Measurements from ENCODE around the gene TNNT3.

The TNNT3 gene

DNA sequence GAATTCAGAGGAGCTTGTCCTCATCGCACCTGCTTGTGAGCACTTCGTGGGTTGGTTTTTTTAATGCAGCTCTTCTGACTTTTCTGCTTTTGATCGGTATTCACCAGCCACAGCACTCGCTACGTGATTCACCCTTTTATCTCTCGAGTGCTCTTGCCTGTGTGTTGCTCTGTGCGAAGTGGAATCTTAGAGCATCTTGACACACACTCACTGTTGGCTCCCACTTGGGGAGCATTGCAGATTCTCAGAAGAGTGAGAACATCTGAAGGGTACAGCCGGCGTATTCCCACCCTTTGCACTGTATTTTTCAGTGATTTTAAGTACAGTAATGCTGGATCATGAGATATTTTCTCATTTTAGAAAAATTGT, 10.9 kb downstream of the TNNT3 start:
- no peaks in the 10 kb centered on the region for H3K9me3 Mint-ChIP-seq

DNA sequence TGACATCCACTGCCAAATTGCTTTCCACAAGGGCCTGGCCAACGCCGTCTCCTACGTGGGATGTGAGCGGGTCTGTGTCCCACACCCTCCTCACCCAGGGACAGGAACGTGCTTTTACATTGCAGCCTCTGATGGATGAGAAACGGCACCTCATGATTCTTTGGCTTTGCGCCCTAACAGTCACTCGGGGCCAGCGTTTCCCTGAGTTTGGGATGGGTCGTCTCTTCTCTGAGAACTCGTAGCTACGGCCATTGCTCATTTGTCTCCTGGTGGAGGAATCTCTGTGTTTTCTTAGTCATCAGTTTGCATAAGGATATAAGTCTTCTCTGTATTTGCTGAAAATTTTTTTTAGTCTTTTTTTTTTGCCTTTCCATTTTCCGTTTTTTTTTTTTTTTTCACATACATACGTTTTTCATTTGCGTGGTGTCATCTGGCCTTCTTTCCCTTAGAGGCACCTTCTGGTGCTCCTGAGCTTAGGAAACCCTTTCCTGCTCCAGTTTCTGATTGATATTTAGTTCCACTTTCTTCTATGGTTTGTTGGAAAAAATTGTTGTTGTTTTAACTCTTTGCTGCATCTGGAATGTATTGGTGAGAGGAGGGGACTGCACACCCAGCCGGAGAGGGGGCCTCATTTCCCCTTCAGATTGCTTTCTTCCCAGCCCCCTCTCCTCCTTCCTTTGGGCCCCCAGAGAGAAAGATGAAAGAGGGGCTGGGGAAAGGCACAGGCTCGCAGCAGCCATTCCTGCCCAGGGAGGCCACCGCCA, 12.0 kb downstream of the TNNT3 start:
- Mint-ChIP-seq H3K27me3 (no peaks in the 10 kb centered on the region), H3K36me3 (ENCODE audit: low read depth) (no peaks in the 10 kb centered on the region), H3K4me3 (no peak overlapping the region), H3K4me1 (ENCODE audit: low read depth) (peaks cover 4% of the 10 kb centered on the region), H3K27ac (no peak overlapping the region), H3K9me3 (no peaks in the 10 kb centered on the region)

More for the DNA sequence above, 10.9 kb downstream of the TNNT3 start:
- H3K4me3 Mint-ChIP-seq, result no peak overlapping the region
- H3K4me1 Mint-ChIP-seq (ENCODE audit: low read depth), result peaks cover 4% of the 10 kb centered on the region
- no peak overlapping the region for H3K27ac Mint-ChIP-seq
- H3K27me3 Mint-ChIP-seq, result no peaks in the 10 kb centered on the region
- no peaks in the 10 kb centered on the region for H3K36me3 Mint-ChIP-seq (ENCODE audit: low read depth)

DNA sequence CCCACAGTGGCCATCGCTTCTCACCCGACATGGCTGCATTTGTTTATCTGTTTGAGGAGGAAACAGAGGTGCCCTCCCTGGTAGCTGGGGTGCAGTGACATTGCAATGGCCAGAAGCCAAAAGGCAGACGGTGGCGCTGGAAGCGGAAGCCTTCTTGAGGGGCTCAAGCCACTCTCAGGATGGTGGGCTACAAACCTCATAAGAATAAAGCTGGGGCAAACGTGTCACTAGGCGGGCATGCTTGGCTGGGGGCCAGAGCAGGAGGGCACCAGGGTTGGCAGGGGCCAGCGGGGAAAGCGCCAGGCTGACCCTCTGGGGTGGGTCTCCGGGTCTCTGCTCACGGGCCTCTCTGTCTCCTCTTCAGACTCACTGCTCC, 12.6 kb downstream of the TNNT3 start:
- no peaks in the 10 kb centered on the region for H3K9me3 Mint-ChIP-seq
- peaks cover 4% of the 10 kb centered on the region for H3K4me1 Mint-ChIP-seq (ENCODE audit: low read depth)
- H3K4me3 Mint-ChIP-seq, result no peak overlapping the region
- H3K27ac Mint-ChIP-seq, result no peak overlapping the region
- H3K36me3 Mint-ChIP-seq (ENCODE audit: low read depth), result no peaks in the 10 kb centered on the region
- no peaks in the 10 kb centered on the region for H3K27me3 Mint-ChIP-seq

DNA sequence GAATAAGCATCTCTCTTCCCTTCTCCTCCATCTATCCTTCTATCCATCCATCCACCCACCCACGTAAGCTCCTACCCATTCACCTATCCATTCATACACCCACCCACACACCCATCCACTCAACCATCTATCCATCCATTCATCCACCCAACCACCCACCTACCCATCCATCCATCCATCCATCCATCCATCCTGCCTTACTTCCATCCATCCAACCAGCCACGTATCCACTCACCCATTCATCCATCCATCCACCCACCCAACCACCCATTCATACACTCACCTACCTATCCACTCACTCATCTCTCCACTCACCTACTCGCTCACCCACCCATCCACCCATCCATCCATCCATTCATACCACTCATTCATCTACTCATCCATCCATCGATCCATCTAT, 13.2 kb downstream of the TNNT3 start:
- H3K4me3 Mint-ChIP-seq, result no peak overlapping the region
- H3K27me3 Mint-ChIP-seq, result no peaks in the 10 kb centered on the region
- H3K4me1 Mint-ChIP-seq (ENCODE audit: low read depth), result peaks cover 4% of the 10 kb centered on the region
- H3K9me3 Mint-ChIP-seq, result no peaks in the 10 kb centered on the region
- H3K36me3 Mint-ChIP-seq (ENCODE audit: low read depth), result no peaks in the 10 kb centered on the region
- no peak overlapping the region for H3K27ac Mint-ChIP-seq

DNA sequence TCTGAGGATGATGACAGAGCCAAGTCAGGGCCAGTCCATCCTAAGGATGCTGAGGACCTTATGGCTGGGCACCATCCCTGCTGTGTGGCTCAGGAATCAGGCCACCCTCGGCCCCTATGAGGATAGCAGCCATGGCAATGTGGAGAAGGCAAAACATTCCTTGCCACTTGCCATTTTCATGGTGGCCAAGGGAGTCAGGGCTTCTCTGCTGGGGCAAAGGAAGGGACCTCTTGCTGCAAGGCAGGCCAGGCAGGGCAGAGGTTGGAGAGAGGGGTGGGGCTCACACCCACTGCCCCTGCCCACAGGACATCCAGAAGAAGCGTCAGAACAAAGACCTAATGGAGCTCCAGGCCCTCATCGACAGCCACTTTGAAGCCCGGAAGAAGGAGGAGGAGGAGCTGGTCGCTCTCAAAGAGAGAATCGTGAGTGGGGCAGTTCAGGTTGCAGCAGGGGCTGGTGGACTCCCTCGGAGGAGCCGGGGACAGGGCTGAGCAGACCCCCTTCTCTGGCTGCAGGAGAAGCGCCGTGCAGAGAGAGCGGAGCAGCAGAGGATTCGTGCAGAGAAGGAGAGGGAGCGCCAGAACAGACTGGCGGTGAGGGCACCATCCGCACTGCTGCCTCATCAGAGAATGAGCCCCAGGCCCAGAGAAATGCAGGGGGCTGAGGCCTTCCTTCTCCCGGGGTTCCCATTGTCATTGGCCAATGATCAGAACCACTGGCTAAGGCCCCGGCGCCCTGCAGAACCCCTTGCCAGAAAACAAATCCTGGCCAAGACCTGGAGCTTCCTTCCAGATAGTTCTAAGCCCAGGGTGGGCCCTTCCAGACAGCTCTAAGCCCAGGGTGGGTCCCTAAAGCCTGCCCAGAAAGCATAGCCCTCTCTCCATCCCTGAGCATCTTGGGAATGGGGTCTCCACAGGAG, 14.2 kb downstream of the TNNT3 start:
- H3K9me3 Mint-ChIP-seq, result no peaks in the 10 kb centered on the region
- peaks cover 4% of the 10 kb centered on the region for H3K4me1 Mint-ChIP-seq (ENCODE audit: low read depth)
- H3K4me3 Mint-ChIP-seq, result no peak overlapping the region
- no peaks in the 10 kb centered on the region for H3K36me3 Mint-ChIP-seq (ENCODE audit: low read depth)
- H3K27me3 Mint-ChIP-seq, result no peaks in the 10 kb centered on the region
- H3K27ac Mint-ChIP-seq, result no peak overlapping the region

DNA sequence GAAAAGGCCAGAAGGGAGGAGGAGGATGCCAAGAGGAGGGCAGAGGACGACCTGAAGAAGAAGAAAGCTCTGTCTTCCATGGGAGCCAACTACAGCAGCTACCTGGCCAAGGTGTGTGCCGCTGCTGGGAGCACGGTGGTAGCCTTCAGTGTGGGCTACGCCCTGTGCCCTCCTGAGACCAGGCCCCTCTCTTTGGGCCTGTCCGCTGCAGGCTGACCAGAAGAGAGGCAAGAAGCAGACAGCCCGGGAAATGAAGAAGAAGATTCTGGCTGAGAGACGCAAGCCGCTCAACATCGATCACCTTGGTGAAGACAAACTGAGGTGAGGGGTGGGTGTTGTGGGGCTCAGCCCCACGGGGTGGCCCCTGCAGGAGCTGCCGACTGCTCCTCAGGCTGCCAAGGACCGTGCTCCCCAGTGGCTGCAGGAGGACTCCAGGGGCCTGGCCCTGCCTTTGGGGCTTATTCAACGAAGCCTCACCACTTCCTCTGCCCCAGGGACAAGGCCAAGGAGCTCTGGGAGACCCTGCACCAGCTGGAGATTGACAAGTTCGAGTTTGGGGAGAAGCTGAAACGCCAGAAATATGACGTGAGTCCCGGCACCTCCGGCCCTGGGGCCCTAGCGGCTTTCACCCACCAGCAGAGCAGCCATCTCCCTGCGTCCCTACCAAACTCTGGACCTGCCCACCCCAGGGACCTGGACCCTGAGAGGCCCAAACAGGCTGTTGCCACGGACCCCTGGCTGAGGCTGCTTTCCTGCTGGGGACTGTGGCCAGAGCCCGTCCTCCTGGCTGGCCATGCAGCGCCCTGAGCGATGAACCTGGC, 15.0 kb downstream of the TNNT3 start:
- Mint-ChIP-seq H3K27ac (no peak overlapping the region), H3K4me3 (no peak overlapping the region), H3K4me1 (ENCODE audit: low read depth) (peaks cover 8% of the 10 kb centered on the region), H3K27me3 (no peaks in the 10 kb centered on the region), H3K9me3 (no peaks in the 10 kb centered on the region), H3K36me3 (ENCODE audit: low read depth) (no peaks in the 10 kb centered on the region)

DNA sequence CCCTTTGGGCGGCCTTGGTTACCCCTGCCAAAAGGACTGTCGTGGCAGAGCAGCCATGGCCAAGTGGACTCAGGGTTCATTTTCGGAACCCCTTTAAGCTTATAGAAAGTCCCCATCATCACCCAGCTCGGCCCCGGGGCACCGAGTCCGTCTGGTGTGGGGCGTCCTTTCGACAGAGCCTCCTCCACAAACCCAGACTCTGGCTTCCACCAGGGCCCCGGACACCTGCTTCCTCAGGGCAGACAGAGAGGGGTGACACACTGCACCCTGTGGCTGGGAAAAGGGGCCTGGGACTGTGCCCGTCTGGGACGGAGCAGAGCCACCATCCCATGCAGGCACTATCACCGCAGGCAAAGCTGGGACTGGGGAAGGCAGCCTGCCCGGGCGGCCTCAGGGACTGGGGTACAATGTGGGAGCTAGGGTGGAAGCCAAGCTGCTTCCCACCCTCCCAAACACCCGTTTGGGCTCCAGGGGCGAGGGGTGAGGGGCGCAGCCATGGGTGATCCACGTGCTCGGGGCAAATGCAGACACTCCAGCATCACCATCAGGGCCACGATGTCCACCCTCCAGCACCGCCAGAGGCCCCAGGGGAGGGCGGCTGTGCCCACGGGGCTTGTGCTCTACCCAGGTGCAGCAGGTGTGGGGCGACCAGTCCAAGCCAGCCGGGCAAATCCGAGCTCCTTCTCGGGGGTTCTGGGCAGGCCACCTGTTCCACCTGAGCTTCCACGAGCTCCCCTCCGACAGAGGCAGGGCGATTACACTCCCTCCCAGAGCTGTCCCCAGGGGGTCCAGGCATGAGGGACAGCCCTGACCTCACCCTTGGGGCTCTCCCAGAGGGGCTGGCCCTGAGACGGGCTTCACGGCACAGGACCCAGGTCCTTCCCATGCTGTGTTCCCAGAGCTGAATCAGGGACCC, 15.9 kb downstream of the TNNT3 start:
- Mint-ChIP-seq H3K4me1 (ENCODE audit: low read depth) (peaks cover 6% of the 10 kb centered on the region), H3K27me3 (no peaks in the 10 kb centered on the region), H3K9me3 (no peaks in the 10 kb centered on the region), H3K36me3 (ENCODE audit: low read depth) (no peaks in the 10 kb centered on the region), H3K4me3 (no peak overlapping the region), H3K27ac (no peak overlapping the region)

DNA sequence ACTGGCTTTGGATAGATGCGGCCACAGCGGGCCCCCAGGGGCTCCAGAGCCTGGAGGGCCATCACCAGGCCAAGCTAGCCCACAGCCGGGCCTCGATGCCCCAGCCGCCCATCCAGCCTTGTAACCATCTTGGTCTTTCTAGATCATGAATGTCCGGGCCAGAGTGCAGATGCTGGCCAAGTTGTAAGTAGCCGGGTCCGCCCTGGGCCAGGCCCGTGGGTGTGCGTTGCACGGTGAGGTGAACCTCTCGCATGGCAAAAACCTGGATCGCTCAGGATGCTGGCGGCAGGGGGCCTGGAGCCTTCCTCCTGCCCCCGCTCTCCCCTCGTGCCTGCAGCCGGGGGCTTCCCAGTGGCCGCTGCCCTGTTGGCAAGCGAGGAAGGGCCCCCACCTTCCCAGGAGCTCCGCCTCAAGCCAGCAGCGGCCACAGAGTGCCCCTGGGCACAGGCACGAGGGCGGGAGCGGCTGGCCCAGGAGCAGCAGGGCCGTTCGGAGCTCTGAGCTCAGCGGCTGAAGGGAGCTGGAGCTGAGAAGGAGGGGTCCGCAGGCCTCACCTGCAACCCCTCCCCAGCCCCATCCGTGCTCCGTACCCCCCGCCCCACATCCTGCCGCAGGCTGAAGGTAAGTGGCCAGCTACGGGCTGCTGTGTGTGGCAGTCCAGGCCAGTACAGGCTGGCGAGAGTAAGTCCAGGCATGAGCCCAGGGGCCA, 16.7 kb downstream of the TNNT3 start:
- Mint-ChIP-seq H3K27ac (no peak overlapping the region), H3K27me3 (no peaks in the 10 kb centered on the region), H3K9me3 (no peaks in the 10 kb centered on the region), H3K36me3 (ENCODE audit: low read depth) (no peaks in the 10 kb centered on the region), H3K4me1 (ENCODE audit: low read depth) (peaks cover 4% of the 10 kb centered on the region), H3K4me3 (no peak overlapping the region)

DNA sequence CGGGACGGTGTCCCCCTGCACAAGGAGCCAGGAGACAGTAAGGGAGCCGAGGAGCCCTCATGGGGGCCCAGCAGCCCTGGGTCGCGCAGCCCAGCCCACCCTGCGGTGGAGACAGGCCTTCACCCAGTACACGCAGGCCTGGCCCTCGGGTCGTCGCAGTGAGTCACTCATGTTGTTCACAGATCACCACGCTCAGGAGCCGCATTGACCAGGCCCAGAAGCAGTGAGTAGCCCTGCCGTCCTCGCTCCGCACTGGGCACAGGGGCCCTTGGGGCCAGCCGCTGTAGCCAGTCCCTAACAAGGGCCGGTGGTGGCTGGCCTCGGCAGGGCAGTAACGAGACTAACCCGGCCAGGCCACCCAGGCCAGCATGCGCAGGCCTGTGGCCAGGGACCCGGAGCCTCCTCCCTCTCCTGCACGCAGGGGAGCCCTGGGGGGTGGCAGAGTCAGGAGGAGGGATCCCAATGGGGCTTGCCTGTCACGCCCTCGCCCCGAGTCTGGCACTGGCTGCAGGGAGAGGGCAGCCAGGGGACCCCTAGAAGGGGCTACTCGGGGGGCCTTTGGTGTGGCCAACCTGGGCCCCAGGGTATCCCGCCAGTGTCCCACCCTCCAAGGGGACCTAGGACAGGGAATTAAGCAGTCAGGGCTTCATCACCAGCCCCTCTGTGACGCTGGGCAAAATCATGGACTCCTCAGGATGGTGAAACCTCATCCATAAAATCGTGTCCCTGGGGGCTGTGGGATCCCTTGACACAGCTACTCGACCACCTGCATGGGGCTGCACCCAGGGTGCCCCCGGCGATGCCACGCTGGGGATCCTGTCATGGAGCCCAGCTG, 17.5 kb downstream of the TNNT3 start:
- Mint-ChIP-seq H3K27ac (no peak overlapping the region), H3K9me3 (no peaks in the 10 kb centered on the region), H3K27me3 (no peaks in the 10 kb centered on the region), H3K4me1 (ENCODE audit: low read depth) (peaks cover 4% of the 10 kb centered on the region), H3K4me3 (no peak overlapping the region), H3K36me3 (ENCODE audit: low read depth) (no peaks in the 10 kb centered on the region)

DNA sequence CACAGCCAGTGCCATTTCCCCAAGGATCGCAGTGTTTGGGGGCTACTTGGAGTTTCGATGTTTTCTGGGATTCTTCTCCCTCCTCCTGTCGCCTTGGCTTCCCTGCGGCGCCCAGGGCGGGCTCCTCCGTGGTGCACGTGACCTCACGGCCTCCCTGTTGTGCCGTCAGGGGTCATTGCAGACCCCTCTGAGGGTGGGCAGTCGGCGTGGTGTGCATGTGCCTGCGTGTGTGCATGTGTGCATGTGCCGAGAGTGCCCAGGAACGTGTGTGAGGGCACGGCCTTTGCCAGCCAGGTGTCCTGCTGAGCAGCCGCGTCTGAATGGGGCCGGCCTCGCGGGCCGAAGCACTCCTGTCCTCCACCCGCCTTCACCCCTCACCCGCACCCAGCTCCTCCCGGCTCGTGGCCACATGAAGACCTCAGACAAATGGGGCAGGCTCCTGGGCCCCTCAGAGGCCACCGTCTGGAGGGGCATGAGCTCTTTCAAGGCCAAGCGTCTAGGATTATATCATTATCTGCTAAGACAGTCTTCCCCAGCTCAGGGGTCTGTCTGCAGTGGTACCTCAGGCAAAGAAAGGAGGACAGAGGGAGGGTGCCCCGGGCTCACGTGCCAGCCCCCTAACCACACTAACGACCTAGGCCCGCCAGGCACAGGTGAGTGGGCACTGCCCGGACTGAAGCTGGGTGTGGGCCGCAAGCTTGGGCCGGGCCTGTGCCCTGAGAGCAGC, 18.3 kb downstream of the TNNT3 start:
- no peaks in the 10 kb centered on the region for H3K9me3 Mint-ChIP-seq
- H3K27ac Mint-ChIP-seq, result no peak overlapping the region
- H3K36me3 Mint-ChIP-seq (ENCODE audit: low read depth), result no peaks in the 10 kb centered on the region
- peaks cover 4% of the 10 kb centered on the region for H3K4me1 Mint-ChIP-seq (ENCODE audit: low read depth)
- H3K4me3 Mint-ChIP-seq, result no peak overlapping the region
- H3K27me3 Mint-ChIP-seq, result no peaks in the 10 kb centered on the region

DNA sequence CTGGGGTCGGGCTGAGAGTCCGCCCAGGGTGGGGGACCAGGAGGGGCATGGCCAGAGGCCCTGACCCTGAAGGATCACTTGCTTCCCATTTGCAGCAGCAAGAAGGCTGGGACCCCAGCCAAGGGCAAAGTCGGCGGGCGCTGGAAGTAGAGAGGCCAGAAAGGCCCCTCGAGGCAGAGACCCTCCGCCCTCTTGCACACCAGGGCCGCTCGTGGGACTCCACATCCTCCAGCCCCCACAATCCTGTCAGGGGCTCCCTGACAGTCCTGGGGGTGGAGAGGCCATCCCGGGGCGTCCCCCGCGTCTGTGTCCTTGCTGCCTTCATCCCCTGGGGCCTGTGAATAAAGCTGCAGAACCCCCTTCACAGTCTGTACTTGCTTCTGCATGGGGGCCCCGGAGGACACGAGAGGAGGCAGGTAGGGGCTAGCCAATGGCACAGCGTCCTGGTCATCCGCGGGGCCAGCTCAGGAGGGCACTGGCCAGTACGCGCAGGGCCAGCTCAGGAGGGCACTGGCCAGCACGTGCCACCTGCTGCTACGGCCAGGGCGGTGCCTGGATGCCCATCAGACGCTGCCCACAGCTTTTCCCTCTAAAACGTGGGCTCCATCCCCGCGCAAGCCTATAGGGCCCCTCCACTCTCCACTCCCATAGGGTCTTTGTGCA, 19.0 kb downstream of the TNNT3 start:
- no peaks in the 10 kb centered on the region for H3K36me3 Mint-ChIP-seq (ENCODE audit: low read depth)
- no peaks in the 10 kb centered on the region for H3K9me3 Mint-ChIP-seq
- H3K27me3 Mint-ChIP-seq, result no peaks in the 10 kb centered on the region
- peaks cover 4% of the 10 kb centered on the region for H3K4me1 Mint-ChIP-seq (ENCODE audit: low read depth)
- H3K27ac Mint-ChIP-seq, result no peak overlapping the region
- H3K4me3 Mint-ChIP-seq, result no peak overlapping the region

DNA sequence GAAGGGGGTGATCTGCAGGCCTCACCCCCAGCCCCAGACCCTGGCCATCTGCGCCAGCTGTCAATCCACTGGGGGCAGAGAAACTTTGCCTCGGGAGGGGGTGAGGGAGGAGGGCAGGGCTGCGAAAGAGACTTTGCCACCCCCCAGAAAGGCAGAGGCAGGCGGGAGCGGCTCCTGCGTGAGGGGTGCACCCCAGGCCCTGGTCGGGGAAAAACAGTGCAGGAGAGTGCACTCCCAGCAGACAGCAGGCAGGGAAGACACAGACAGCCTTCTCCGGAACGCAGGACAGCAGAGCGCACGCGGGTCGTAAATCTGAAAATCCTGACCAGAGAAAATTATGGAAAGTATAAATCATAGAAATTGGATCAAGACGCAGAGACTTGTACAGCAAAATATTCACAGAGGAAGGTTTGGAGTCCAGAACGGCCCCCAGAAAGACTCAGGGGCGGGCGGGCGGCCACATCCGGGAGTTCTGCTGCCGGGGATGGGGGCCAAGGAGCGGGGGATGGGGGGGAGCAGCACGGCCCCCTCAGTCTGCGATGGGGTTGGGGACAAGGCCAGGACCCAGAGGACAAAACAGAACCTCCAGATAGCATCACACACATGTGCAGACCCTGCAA, 19.6 kb downstream of the TNNT3 start:
- H3K36me3 Mint-ChIP-seq (ENCODE audit: low read depth), result no peaks in the 10 kb centered on the region

More for the DNA sequence above, 19.6 kb downstream of the TNNT3 start:
- Mint-ChIP-seq H3K9me3 (no peaks in the 10 kb centered on the region), H3K4me3 (no peak overlapping the region), H3K27ac (peak overlapping the region; percentile 69), H3K27me3 (no peaks in the 10 kb centered on the region), H3K4me1 (ENCODE audit: low read depth) (peaks cover 4% of the 10 kb centered on the region)
